Measurements from ENCODE around the gene BBS9. TPM values are rescaled to one million over a fixed set of nuclear protein-coding genes. Genes with fewer than 3 reads are reported as not detected.

The BBS9 gene
- total and polyA plus RNA-seq, 9 of the 15 experiments (the other 6 are each of a cell fraction or from before 2014, with no cell fraction given): 0.77 to 3.3 (median 2.4) TPM

DNA sequence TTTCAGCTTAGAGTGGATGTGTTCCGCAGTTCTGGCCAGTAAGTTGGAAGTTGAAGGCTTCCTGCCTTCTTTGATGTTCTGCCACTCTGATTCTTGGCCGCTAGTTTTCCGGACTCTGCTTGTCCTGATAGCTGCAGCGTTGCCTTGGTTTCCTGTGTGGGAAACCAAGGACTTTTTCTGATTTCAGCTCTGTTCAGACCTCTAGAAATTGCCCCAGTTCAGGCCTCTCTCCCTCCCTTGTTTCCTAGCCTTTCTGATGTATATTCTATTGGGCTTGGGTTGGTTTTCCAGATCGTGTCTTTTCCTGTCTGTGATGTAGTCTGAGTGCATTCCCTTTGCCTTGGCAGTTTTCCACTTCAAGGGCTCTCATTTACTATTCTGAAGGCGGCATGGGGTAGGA lies 318.7 kb downstream of the BBS9 start:
- intact Hi-C loops (cut with micrococcal nuclease): no loop called here
- POLR2A ChIA-PET: no interaction called here
- ATAC-seq: no peak
- no TSS peak for BruUV-seq (replicated peaks)
- TF ChIP-seq PHF8 (IDR thresholded peaks at IDR 0.05; ENCODE audit: borderline replicate concordance, low read length) (no peak), KDM5B (IDR thresholded peaks at IDR 0.05; ENCODE audit: insufficient replicate concordance, low read depth, low read length) (no peak), MAFK (IDR thresholded peaks at IDR 0.05; ENCODE audit: low read length) (no peak), SNIP1 (IDR thresholded peaks at IDR 0.05; ENCODE audit: low read depth) (no peak), CHD2 (IDR thresholded peaks at IDR 0.05; ENCODE audit: low read depth, low read length) (no peak), POLR2H (tag; IDR thresholded peaks at IDR 0.05; ENCODE audit: low read depth) (no peak)
- TF ChIP-seq, protein P1, sequence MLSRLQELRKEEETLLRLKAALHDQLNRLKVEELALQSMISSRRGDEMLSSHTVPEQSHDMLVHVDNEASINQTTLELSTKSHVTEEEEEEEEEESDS (CRISPR knock-in tag; IDR thresholded peaks at IDR 0.05): no peak
- TF ChIP-seq, protein P2, sequence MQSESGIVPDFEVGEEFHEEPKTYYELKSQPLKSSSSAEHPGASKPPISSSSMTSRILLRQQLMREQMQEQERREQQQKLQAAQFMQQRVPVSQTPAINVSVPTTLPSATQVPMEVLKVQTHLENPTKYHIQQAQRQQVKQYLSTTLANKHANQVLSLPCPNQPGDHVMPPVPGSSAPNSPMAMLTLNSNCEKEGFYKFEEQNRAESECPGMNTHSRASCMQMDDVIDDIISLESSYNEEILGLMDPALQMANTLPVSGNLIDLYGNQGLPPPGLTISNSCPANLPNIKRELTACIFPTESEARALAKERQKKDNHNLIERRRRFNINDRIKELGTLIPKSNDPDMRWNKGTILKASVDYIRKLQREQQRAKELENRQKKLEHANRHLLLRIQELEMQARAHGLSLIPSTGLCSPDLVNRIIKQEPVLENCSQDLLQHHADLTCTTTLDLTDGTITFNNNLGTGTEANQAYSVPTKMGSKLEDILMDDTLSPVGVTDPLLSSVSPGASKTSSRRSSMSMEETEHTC (IDR thresholded peaks at IDR 0.05): no peak
- TF ChIP-seq, protein P3, sequence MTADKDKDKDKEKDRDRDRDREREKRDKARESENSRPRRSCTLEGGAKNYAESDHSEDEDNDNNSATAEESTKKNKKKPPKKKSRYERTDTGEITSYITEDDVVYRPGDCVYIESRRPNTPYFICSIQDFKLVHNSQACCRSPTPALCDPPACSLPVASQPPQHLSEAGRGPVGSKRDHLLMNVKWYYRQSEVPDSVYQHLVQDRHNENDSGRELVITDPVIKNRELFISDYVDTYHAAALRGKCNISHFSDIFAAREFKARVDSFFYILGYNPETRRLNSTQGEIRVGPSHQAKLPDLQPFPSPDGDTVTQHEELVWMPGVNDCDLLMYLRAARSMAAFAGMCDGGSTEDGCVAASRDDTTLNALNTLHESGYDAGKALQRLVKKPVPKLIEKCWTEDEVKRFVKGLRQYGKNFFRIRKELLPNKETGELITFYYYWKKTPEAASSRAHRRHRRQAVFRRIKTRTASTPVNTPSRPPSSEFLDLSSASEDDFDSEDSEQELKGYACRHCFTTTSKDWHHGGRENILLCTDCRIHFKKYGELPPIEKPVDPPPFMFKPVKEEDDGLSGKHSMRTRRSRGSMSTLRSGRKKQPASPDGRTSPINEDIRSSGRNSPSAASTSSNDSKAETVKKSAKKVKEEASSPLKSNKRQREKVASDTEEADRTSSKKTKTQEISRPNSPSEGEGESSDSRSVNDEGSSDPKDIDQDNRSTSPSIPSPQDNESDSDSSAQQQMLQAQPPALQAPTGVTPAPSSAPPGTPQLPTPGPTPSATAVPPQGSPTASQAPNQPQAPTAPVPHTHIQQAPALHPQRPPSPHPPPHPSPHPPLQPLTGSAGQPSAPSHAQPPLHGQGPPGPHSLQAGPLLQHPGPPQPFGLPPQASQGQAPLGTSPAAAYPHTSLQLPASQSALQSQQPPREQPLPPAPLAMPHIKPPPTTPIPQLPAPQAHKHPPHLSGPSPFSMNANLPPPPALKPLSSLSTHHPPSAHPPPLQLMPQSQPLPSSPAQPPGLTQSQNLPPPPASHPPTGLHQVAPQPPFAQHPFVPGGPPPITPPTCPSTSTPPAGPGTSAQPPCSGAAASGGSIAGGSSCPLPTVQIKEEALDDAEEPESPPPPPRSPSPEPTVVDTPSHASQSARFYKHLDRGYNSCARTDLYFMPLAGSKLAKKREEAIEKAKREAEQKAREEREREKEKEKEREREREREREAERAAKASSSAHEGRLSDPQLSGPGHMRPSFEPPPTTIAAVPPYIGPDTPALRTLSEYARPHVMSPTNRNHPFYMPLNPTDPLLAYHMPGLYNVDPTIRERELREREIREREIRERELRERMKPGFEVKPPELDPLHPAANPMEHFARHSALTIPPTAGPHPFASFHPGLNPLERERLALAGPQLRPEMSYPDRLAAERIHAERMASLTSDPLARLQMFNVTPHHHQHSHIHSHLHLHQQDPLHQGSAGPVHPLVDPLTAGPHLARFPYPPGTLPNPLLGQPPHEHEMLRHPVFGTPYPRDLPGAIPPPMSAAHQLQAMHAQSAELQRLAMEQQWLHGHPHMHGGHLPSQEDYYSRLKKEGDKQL (CRISPR knock-in tag; IDR thresholded peaks at IDR 0.05; ENCODE audit: borderline replicate concordance): no peak
- TF ChIP-seq, protein P4, sequence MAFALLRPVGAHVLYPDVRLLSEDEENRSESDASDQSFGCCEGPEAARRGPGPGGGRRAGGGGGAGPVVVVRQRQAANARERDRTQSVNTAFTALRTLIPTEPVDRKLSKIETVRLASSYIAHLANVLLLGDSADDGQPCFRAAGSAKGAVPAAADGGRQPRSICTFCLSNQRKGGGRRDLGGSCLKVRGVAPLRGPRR (CRISPR knock-in tag; IDR thresholded peaks at IDR 0.05): no peak
- TF ChIP-seq, protein P5, sequence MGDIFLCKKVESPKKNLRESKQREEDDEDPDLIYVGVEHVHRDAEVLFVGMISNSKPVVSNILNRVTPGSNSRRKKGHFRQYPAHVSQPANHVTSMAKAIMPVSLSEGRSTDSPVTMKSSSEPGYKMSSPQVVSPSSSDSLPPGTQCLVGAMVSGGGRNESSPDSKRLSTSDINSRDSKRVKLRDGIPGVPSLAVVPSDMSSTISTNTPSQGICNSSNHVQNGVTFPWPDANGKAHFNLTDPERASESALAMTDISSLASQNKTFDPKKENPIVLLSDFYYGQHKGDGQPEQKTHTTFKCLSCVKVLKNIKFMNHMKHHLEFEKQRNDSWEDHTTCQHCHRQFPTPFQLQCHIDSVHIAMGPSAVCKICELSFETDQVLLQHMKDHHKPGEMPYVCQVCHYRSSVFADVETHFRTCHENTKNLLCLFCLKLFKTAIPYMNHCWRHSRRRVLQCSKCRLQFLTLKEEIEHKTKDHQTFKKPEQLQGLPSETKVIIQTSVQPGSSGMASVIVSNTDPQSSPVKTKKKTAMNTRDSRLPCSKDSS (IDR thresholded peaks at IDR 0.05; ENCODE audit: low read depth, partially characterized antibody): no peak
- CTCF ChIA-PET (ENCODE audit: low intra/inter-chr PET ratio): no interaction called here
- Histone ChIP-seq H3K27me3 (ENCODE audit: control insufficient read depth in 2 of 2, insufficient read depth in 2 of 2, low read length in 2 of 2) (no peaks in the 10 kb centered on the region), H3K79me2 (ENCODE audit: control insufficient read depth, insufficient read depth, low read length) (no peaks in the 10 kb centered on the region), H3K4me1 (replicated peaks in 1 of 2; ENCODE audit: control insufficient read depth in 2 of 2, insufficient read depth in 2 of 2, low read length in 2 of 2) (no peaks in the 10 kb centered on the region), H3K9ac (ENCODE audit: insufficient read depth in 1 of 2, low read depth in 2 of 2, low read length in 2 of 2) (no peak overlapping the region), H3K9me1 (ENCODE audit: control insufficient read depth, insufficient read depth, low read length) (no peaks in the 10 kb centered on the region), H3K27ac (ENCODE audit: extremely low read depth, low read depth, low read length) (no peak overlapping the region), H4K20me1 (replicated peaks; ENCODE audit: control insufficient read depth, insufficient read depth, low read length) (no peaks in the 10 kb centered on the region), H2AFZ (ENCODE audit: low read depth, low read length) (no peak overlapping the region), H3K9me3 (replicated peaks; ENCODE audit: control insufficient read depth, insufficient read depth, low read depth, low read length) (no peaks in the 10 kb centered on the region), H3K4me3 (no peak overlapping the region), H3K4me2 (ENCODE audit: insufficient read depth, low read length) (no peak overlapping the region), H3K36me3 (ENCODE audit: control insufficient read depth, insufficient read depth, low read length) (no peaks in the 10 kb centered on the region)
- DNase-seq (ENCODE audit: extremely low read depth in 1 of 4, low spot score in 3 of 4): no peak
- FAIRE-seq: no peak
- in situ Hi-C loops (cut with MboI): no loop called here
- 0% methylated on average over 6 of the region's 6 CpGs for WGBS (ENCODE audit: insufficient coverage, low coverage, missing lambda C conversion rate)

Data from K562 (cell line).